H1 (cell line): Measurements from ENCODE around the gene RBM47. TPM values are rescaled to one million over a fixed set of nuclear protein-coding genes. Genes with fewer than 3 reads are reported as not detected.

Source experiments
- CTCF ChIA-PET: fragments of 300-600 bp; sonication (Branson Sonifier 250); formaldehyde crosslinking; loops from one replicate; lab custom pipeline; 2021; ENCODE audit not compliant: partially characterized antibody; lab: Charles Lee
- POLR2A ChIA-PET: fragments of 300-600 bp; sonication (Branson Sonifier 250); formaldehyde crosslinking; loops from one replicate; lab custom pipeline; 2021; ENCODE audit warnings: inconsistent platforms; ENCODE audit not compliant: partially characterized antibody; lab: Charles Lee
- DNase-seq, 2 experiments: peaks; one replicate each; pipeline versions ENCODE4 v3.0.0 to v3.0.0-alpha.2; 2010 to 2022; ENCODE audit warnings: low spot score in 2 of 2, low read depth in 1 of 2, mixed read lengths in 1 of 2
- FAIRE-seq: peaks from 2 replicates; lab custom pipeline; 2011; peaks lifted over from hg19 to GRCh38; lab: Jason Lieb, UNC
- H2AFZ ChIP-seq: 2 replicates; pipeline ENCODE4 v1.8.1; 2012; ENCODE audit warnings: low read length, inconsistent platforms
- H2AK5ac ChIP-seq: 2 replicates; pipeline ENCODE4 v1.6.1; 2013; ENCODE audit warnings: low read depth, low read length
- H2BK120ac ChIP-seq: replicated peaks from 2 replicates; pipeline ENCODE3; 2013; ENCODE audit warnings: low read depth, low read length, inconsistent platforms
- H2BK12ac ChIP-seq: 2 replicates; pipeline ENCODE4 v1.6.1; 2013; ENCODE audit warnings: low read depth, low read length
- H2BK15ac ChIP-seq: 2 replicates; pipeline ENCODE4 v1.6.1; 2013; ENCODE audit warnings: low read length
- H2BK20ac ChIP-seq: 2 replicates; pipeline ENCODE4 v1.6.1; 2013; ENCODE audit warnings: low read length
- H2BK5ac ChIP-seq: 2 replicates; pipeline ENCODE4 v1.6.1; 2013; ENCODE audit warnings: low read depth, low read length
- H3K14ac ChIP-seq: 2 replicates; pipeline ENCODE4 v1.6.1; 2013; ENCODE audit warnings: inconsistent platforms; ENCODE audit not compliant: insufficient read length
- H3K18ac ChIP-seq: 2 replicates; pipeline ENCODE4 v1.6.1; 2013; ENCODE audit warnings: low read length; ENCODE audit errors: extremely low read depth
- H3K23ac ChIP-seq: 2 replicates; pipeline ENCODE4 v1.6.1; 2013; ENCODE audit warnings: inconsistent platforms; ENCODE audit not compliant: insufficient read length
- H3K23me2 ChIP-seq: 2 replicates; pipeline ENCODE4 v1.6.1; 2013; ENCODE audit warnings: low read depth, low read length
- H3K27ac ChIP-seq: 2 replicates; pipeline ENCODE4 v1.6.1; 2011; ENCODE audit warnings: low read depth, low read length, inconsistent platforms
- H3K27me3 ChIP-seq, 4 experiments: replicated peaks in 1 of 4; 1 replicate in 1 of 4; 2 replicates in 3 of 4; pipeline versions ENCODE4 v1.6.1 to v1.8.1; 2011 to 2013; ENCODE audit warnings: low read length in 3 of 4, mild to moderate bottlenecking in 3 of 4, inconsistent platforms in 2 of 4, mixed read lengths in 2 of 4, moderate library complexity in 1 of 4; ENCODE audit not compliant: control insufficient read depth in 3 of 4, insufficient read depth in 3 of 4; ENCODE audit errors: extremely low read depth in 1 of 4
- H3K36me3 ChIP-seq, 4 experiments: 2 replicates each; pipeline versions ENCODE4 v1.6.1 to v1.8.1; 2011 to 2013; ENCODE audit warnings: mild to moderate bottlenecking in 4 of 4, low read length in 3 of 4, moderate library complexity in 2 of 4, control low read depth in 1 of 4, inconsistent platforms in 1 of 4; ENCODE audit not compliant: insufficient read depth in 4 of 4, control insufficient read depth in 2 of 4
- H3K4ac ChIP-seq: replicated peaks from 2 replicates; pipeline ENCODE3; 2013; ENCODE audit warnings: low read length, low read depth, mixed read lengths, inconsistent platforms; ENCODE audit not compliant: insufficient read length
- H3K4me1 ChIP-seq, 4 experiments: replicated peaks in 1 of 4; 1 replicate in 1 of 4; 2 replicates in 3 of 4; pipeline versions ENCODE4 v1.6.1 to v1.8.1; 2011 to 2013; ENCODE audit warnings: low read length in 3 of 4, inconsistent platforms in 2 of 4, mixed read lengths in 1 of 4; ENCODE audit not compliant: insufficient read depth in 4 of 4, control insufficient read depth in 3 of 4
- H3K4me2 ChIP-seq, 2 experiments: 2 replicates each; pipeline versions ENCODE4 v1.6.1 to v1.8.1; 2011 to 2013; ENCODE audit warnings: low read depth in 2 of 2, low read length in 2 of 2, control low read depth in 1 of 2, inconsistent platforms in 1 of 2, mild to moderate bottlenecking in 1 of 2; ENCODE audit not compliant: insufficient read depth in 1 of 2
- H3K4me3 ChIP-seq, 4 experiments: fragments of 200-600, 300-600 bp in 1 of 4; sonication (generic), shearing (Covaris generic), sonication (Bioruptor Twin) in 1 of 4; 2 replicates each; pipeline versions ENCODE4 v1.5.1 to v1.8.1; 2011 to 2016; ENCODE audit warnings: low read length in 4 of 4, low read depth in 3 of 4, control low read depth in 2 of 4, inconsistent platforms in 2 of 4, mild to moderate bottlenecking in 2 of 4, mixed read lengths in 1 of 4, moderate library complexity in 1 of 4; ENCODE audit not compliant: insufficient read depth in 2 of 4; ENCODE audit errors: extremely low read depth in 1 of 4
- H3K56ac ChIP-seq: replicated peaks from 2 replicates; pipeline ENCODE3; 2013; ENCODE audit warnings: low read depth, mild to moderate bottlenecking, mixed read lengths, low read length, inconsistent platforms; ENCODE audit not compliant: insufficient read length
- H3K79me1 ChIP-seq: 2 replicates; pipeline ENCODE4 v1.6.1; 2013; ENCODE audit warnings: low read depth, low read length, control low read depth
- H3K79me2 ChIP-seq, 2 experiments: 2 replicates each; pipeline versions ENCODE4 v1.6.1 to v1.8.1; 2012 to 2013; ENCODE audit warnings: low read length in 2 of 2, mild to moderate bottlenecking in 2 of 2, inconsistent platforms in 1 of 2; ENCODE audit not compliant: insufficient read depth in 2 of 2, control insufficient read depth in 1 of 2
- H3K9ac ChIP-seq, 4 experiments: replicated peaks in 1 of 4; 1 replicate in 1 of 4; 2 replicates in 3 of 4; pipeline versions ENCODE4 v1.6.1 to v1.8.1; 2011 to 2013; ENCODE audit warnings: low read depth in 3 of 4, low read length in 3 of 4, control low read depth in 2 of 4, mild to moderate bottlenecking in 2 of 4, moderate library complexity in 2 of 4, inconsistent platforms in 1 of 4; ENCODE audit errors: extremely low read depth in 1 of 4
- H3K9me3 ChIP-seq, 2 experiments: 2 replicates each; pipeline versions ENCODE4 v1.6.1 to v1.8.1; 2012 to 2013; ENCODE audit warnings: mild to moderate bottlenecking in 2 of 2, moderate library complexity in 2 of 2, control low read depth in 1 of 2, inconsistent platforms in 1 of 2, low read depth in 1 of 2, low read length in 1 of 2, mixed read lengths in 1 of 2; ENCODE audit not compliant: insufficient read depth in 2 of 2
- H4K20me1 ChIP-seq, 2 experiments: replicated peaks in 1 of 2; 2 replicates each; pipeline versions ENCODE3 to v1.8.1; 2011 to 2013; ENCODE audit warnings: inconsistent platforms in 2 of 2, low read length in 2 of 2, mild to moderate bottlenecking in 1 of 2; ENCODE audit not compliant: insufficient read depth in 2 of 2, control insufficient read depth in 1 of 2
- H4K5ac ChIP-seq: 2 replicates; pipeline ENCODE4 v1.6.1; 2013; ENCODE audit warnings: low read length, low read depth, mixed read lengths, inconsistent platforms; ENCODE audit not compliant: insufficient read length
- H4K8ac ChIP-seq: 2 replicates; pipeline ENCODE4 v1.8.0; 2013; ENCODE audit warnings: mild to moderate bottlenecking, moderate library complexity, low read length, inconsistent platforms; ENCODE audit not compliant: insufficient read depth; ENCODE audit errors: extremely low read depth
- H4K91ac ChIP-seq: replicated peaks from 2 replicates; pipeline ENCODE3; 2013; ENCODE audit warnings: low read length, mixed read lengths, inconsistent platforms; ENCODE audit not compliant: insufficient read length
- CREB1 ChIP-seq: IDR thresholded peaks from 2 replicates; pipeline ENCODE4 v1.6.1; 2012; ENCODE audit warnings: inconsistent platforms
- FOSL1 ChIP-seq: IDR thresholded peaks from 2 replicates; pipeline ENCODE4 v1.6.1; 2011; ENCODE audit warnings: mild to moderate bottlenecking, low read depth, low read length, moderate library complexity; ENCODE audit not compliant: insufficient read depth
- GABPA ChIP-seq: IDR thresholded peaks from 2 replicates; pipeline ENCODE4 v1.6.1; 2011; ENCODE audit warnings: mild to moderate bottlenecking, low read length, moderate library complexity, borderline replicate concordance; ENCODE audit not compliant: insufficient read depth
- JUN ChIP-seq: IDR thresholded peaks from 2 replicates; pipeline ENCODE4 v1.6.1; 2011; ENCODE audit warnings: low read depth, mild to moderate bottlenecking, improper control_type of control experiment, low read length
- KDM5A ChIP-seq: fragments of 200-600 bp; IDR thresholded peaks from 2 replicates; pipeline ENCODE4 v1.7.1; 2012; ENCODE audit warnings: mild to moderate bottlenecking, low read length, inconsistent platforms, mixed read lengths
- POLR2AphosphoS5 ChIP-seq: IDR thresholded peaks from 2 replicates; pipeline ENCODE4 v1.6.1; 2011; ENCODE audit warnings: low read depth, low read length
- SAP30 ChIP-seq: fragments of 300-600 bp; sonication (generic); IDR thresholded peaks from 2 replicates; pipeline ENCODE4 v1.7.1; 2012; ENCODE audit warnings: low read length, moderate library complexity, mild to moderate bottlenecking, inconsistent platforms; ENCODE audit not compliant: insufficient read depth, insufficient replicate concordance
- TBP ChIP-seq: IDR thresholded peaks from 2 replicates; pipeline ENCODE4 v1.6.1; 2011; ENCODE audit warnings: low read depth, low read length, improper control_type of control experiment
- TEAD4 ChIP-seq: IDR thresholded peaks from 2 replicates; pipeline ENCODE4 v1.6.1; 2012; ENCODE audit warnings: low read depth, low read length, inconsistent platforms, mixed read lengths
- ZNF274 ChIP-seq: IDR thresholded peaks from 2 replicates; pipeline ENCODE4 v1.7.0; 2012; ENCODE audit warnings: low read length, borderline replicate concordance; ENCODE audit errors: extremely low read depth
- WGBS, 2 experiments: shearing (Covaris generic) in 1 of 2; methylation state at CpG; one replicate each; pipeline versions ENCODE4 v1.1.6 to v1.1.7; 2013 to 2015; ENCODE audit warnings: low lambda C conversion rate in 2 of 2, mixed read lengths in 2 of 2, inconsistent platforms in 1 of 2, low coverage in 1 of 2, missing lambda C conversion rate in 1 of 2; ENCODE audit not compliant: insufficient replicate concordance in 2 of 2, insufficient coverage in 1 of 2, insufficient read length in 1 of 2; ENCODE audit errors: extremely low coverage in 1 of 2, missing lambda C conversion rate in 1 of 2; 5-methylcytosine and 5-hydroxymethylcytosine counted together
- polyA plus RNA-seq, 7 experiments: library from polyadenylated mRNA; depleted of rRNA in 3 of 7; stranded (reverse) in 5 of 7; unstranded in 2 of 7; fragments of >200 nt in 5 of 7; fragments of 200-250 nt in 2 of 7; gene quantifications; 1 replicate in 5 of 7; 2 replicates in 1 of 7; 4 replicates in 1 of 7; pipeline versions ENCODE4 v1.2.1 to v1.2.3, GENCODE V29; 2011 to 2013; ENCODE audit warnings: missing spikeins in 2 of 7, mixed read lengths in 2 of 7
- total RNA-seq: library from RNA; stranded (reverse); fragmentation: NEBNext Ultra II Directional; extraction: Animal tissue kit (Norgen Biotek cat#: 25700); gene quantifications from 2 replicates; pipeline ENCODE4 v1.2.1, GENCODE V29; 2021

The RBM47 gene
- total and polyA plus RNA-seq, 2 of the 8 experiments (the other 6 are each of a cell fraction or from before 2014, with no cell fraction given): 42.8 to 78.9 TPM

DNA sequence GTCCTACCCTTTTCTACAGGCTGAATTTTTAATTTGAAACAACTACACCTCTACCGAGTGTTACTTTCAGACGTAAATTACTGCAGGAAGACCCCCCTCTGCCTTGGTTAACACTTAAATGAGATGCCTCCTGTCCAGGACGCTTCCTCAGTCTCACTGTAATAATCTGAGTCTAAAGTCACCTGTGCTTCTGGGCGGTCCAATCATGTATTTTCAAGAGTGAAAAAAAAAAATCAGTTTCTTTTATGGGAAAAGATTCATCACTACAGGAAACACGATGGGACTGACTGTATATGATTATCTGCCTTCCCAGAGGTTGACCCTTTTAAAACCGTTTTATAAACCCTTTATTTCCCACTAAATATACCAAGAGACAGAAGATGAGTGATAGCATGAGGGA, 776 bp downstream of the RBM47 start:
- H3K18ac ChIP-seq: no peak overlapping the region; the same call in 1 of the 2 replicates
- H4K8ac ChIP-seq: no peak overlapping the region
- CTCF ChIA-PET: no interaction called here
- peak overlapping the region; percentile 68 for H4K5ac ChIP-seq
- no peak overlapping the region for H2AK5ac ChIP-seq
- peak overlapping the region; percentile 66 to 79 (median 75) for H3K4me3 ChIP-seq
- no peak for DNase-seq
- no peaks in the 10 kb centered on the region for H3K27me3 ChIP-seq
- no peak overlapping the region for H2BK20ac ChIP-seq
- no peak overlapping the region for H3K27ac ChIP-seq
- H3K4ac ChIP-seq: no peak overlapping the region
- TF ChIP-seq CREB1: no peak
- TF ChIP-seq TBP: no peak
- no peak for TF ChIP-seq FOSL1
- TF ChIP-seq GABPA: no peak
- TF ChIP-seq TEAD4: no peak
- no peak for TF ChIP-seq JUN
- no peak for TF ChIP-seq KDM5A
- no peak for TF ChIP-seq SAP30
- no peak for TF ChIP-seq POLR2AphosphoS5
- no peak for TF ChIP-seq ZNF274
- TF ChIP-seq, all 59 proteins: peak for 0
- H3K79me2 ChIP-seq: peaks cover 12 to 45% of the 10 kb centered on the region in 2 experiments
- H3K23ac ChIP-seq: no peak overlapping the region
- H2BK120ac ChIP-seq: no peak overlapping the region
- no peak overlapping the region for H2AFZ ChIP-seq
- H3K4me1 ChIP-seq: peaks cover 10 to 22% (median 20%) of the 10 kb centered on the region in 4 experiments; a peak in 6 of 7 replicates
- H4K20me1 ChIP-seq: no peaks in the 10 kb centered on the region
- no peaks in the 10 kb centered on the region for H3K36me3 ChIP-seq
- peak overlapping the region; percentile 82 to 99 for H3K4me2 ChIP-seq
- no peaks in the 10 kb centered on the region for H3K9me3 ChIP-seq
- whole genome bisulfite sequencing, 2 experiments: 0% methylated on average over 6 of the region's 6 CpGs; no CpG with 5 or more reads in 1 of the 2 experiments
- H3K56ac ChIP-seq: no peak overlapping the region
- FAIRE-seq: no peak
- peaks cover 6% of the 10 kb centered on the region for H3K79me1 ChIP-seq
- H2BK5ac ChIP-seq: peak overlapping the region; percentile 96; the same call in 1 of the 2 replicates
- no peak overlapping the region for H3K14ac ChIP-seq
- H3K9ac ChIP-seq: peak overlapping the region in 1 of 4 experiments; percentile 39; a peak in 2 of 7 replicates
- peaks cover 12% of the 10 kb centered on the region for H3K23me2 ChIP-seq
- POLR2A ChIA-PET: interaction anchor here (0.7 to 2.8 kb wide), 15 partner anchors 7 to 571 kb away, joined by 3 to 8 read pairs (median 4); partner anchors contain the start of gene NSUN7
- no peak overlapping the region for H4K91ac ChIP-seq
- H2BK12ac ChIP-seq: no peak overlapping the region
- no peak overlapping the region for H2BK15ac ChIP-seq
